AG04449 (cell line): Measurements from ENCODE around the gene DCP1B.

Experiments
- CTCF ChIA-PET: fragments of 350-600 bp; formaldehyde crosslinking; extraction: SDS; loops from one replicate; lab custom pipeline; 2021; ENCODE audit warnings: antibody characterized with exemption; lab: Yijun Ruan, JAX
- POLR2A ChIA-PET: fragments of 400-600, 350-600 bp; formaldehyde crosslinking; extraction: SDS; loops from one replicate; lab custom pipeline; 2020; ENCODE audit warnings: antibody characterized with exemption, inconsistent platforms; lab: Yijun Ruan, JAX
- DNase-seq: peaks from one replicate; pipeline ENCODE4 v3.0.0-alpha.2; 2010; ENCODE audit warnings: low read depth, low spot score
- H3K4me3 ChIP-seq: 2 replicates; pipeline ENCODE4 v1.5.1; 2011; ENCODE audit warnings: low read depth, mild to moderate bottlenecking, control low read depth, low read length
- TF ChIP-seq, protein P1 (sequence below): IDR thresholded peaks from one replicate; pipeline ENCODE4 v1.5.1; 2011; ENCODE audit warnings: mild to moderate bottlenecking, moderate library complexity, low read length, control low read depth, inconsistent platforms; ENCODE audit not compliant: insufficient read depth; ENCODE audit errors: missing control alignments

The DCP1B gene

DNA sequence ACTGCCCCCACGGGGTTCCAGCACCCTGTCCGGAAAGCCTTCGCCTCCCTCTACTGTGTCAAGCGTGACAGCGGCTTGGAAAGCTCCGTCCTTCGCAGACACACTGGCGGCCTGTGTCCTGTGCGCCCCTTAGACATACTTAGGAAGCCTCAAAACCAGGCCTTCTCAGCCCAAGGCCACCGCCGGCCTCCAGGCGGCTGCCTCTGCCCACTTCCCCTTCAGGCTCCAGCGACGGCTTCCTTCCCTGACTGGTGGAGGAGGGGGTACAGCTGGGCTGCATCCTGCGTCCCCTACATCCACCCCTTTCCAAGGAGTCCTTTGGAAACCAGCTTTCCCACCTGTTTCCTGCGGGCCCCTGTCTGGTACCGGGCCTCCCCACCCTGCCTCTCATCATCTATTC, 83.3 kb downstream of the DCP1B start:
- POLR2A ChIA-PET: no interaction called here

DNA sequence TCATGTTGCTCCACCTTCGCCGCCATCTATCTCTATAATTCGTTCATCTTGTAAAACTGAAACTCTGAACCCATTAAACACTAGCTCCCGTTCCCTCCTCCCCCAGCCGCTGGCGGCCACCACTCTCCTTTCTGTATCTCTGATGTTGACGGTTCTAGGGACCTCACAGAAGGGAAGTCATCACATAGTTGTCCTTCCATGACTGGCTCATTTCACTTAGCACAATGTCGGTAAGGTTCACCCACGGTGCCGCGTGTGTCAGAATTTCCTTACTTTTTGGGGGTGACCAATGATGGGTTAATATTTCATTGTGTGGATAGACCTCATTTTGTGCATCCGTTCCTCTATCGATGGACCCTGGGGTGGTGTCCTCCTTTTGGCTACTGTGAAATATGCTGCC, 83.8 kb downstream of the DCP1B start:
- TF ChIP-seq, protein P1, sequence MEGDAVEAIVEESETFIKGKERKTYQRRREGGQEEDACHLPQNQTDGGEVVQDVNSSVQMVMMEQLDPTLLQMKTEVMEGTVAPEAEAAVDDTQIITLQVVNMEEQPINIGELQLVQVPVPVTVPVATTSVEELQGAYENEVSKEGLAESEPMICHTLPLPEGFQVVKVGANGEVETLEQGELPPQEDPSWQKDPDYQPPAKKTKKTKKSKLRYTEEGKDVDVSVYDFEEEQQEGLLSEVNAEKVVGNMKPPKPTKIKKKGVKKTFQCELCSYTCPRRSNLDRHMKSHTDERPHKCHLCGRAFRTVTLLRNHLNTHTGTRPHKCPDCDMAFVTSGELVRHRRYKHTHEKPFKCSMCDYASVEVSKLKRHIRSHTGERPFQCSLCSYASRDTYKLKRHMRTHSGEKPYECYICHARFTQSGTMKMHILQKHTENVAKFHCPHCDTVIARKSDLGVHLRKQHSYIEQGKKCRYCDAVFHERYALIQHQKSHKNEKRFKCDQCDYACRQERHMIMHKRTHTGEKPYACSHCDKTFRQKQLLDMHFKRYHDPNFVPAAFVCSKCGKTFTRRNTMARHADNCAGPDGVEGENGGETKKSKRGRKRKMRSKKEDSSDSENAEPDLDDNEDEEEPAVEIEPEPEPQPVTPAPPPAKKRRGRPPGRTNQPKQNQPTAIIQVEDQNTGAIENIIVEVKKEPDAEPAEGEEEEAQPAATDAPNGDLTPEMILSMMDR: no peak
- CTCF ChIA-PET: interaction anchor here (2.4 kb wide), 1 partner anchor 19 kb away, joined by 18 read pairs; no protein-coding TSS in a partner anchor

More for the DNA sequence above, 83.3 kb downstream of the DCP1B start:
- CTCF ChIA-PET: interaction anchor here (2.4 kb wide), 1 partner anchor 19 kb away, joined by 18 read pairs; no protein-coding TSS in a partner anchor
- H3K4me3 ChIP-seq: no peak overlapping the region
- TF ChIP-seq, protein P1: no peak
- no peak for DNase-seq

DNA sequence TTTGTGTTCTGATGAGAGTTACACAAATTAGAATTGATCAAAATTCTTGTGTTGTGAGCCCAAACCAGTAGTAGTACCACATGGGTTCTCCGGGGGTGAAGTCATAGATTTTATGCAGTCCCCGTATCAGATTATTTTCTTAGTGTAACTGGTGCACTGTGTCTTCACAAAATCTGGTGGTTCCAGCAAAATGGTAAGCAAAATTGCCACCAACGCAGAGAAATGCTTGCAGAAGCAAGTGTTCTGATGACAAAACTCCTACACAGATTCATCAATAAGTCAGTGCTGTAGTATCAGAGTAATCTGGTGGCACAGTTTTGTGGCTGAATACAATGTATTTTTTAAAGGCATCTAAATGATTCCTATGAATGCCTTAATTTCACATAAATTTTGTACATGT, 84.5 kb downstream of the DCP1B start:
- no peak for DNase-seq
- TF ChIP-seq, protein P1: no peak
- CTCF ChIA-PET: interaction anchor here (2.4 kb wide), 1 partner anchor 20 kb away, joined by 18 read pairs; no protein-coding TSS in a partner anchor
- POLR2A ChIA-PET: no interaction called here
- H3K4me3 ChIP-seq: no peak overlapping the region

More for the DNA sequence above, 83.8 kb downstream of the DCP1B start:
- no peak for DNase-seq
- POLR2A ChIA-PET: no interaction called here
- no peak overlapping the region for H3K4me3 ChIP-seq

DNA sequence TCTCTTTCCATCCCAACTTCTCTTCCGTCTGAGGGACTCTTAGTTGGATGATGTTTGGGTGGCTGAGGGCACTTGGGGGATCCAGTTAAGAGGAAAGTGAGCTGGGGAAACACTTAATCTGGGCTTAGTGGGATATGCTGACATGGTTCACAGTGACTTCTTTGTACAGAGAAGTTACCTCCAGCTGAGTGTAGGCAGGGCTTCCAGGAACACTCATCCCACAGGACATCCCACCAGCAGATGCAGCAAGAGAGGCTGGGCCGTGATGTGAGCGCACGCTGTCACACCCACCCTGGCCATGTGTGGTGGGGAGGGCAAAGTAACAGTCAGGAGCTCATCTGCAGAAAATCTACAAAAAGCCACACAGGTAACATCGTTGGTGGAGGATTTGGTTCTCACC, 85.0 kb downstream of the DCP1B start:
- no peak for DNase-seq
- POLR2A ChIA-PET: no interaction called here
- TF ChIP-seq, protein P1: no peak
- H3K4me3 ChIP-seq: no peak overlapping the region
- CTCF ChIA-PET: interaction anchor here (2.4 kb wide), 1 partner anchor 21 kb away, joined by 18 read pairs; no protein-coding TSS in a partner anchor

DNA sequence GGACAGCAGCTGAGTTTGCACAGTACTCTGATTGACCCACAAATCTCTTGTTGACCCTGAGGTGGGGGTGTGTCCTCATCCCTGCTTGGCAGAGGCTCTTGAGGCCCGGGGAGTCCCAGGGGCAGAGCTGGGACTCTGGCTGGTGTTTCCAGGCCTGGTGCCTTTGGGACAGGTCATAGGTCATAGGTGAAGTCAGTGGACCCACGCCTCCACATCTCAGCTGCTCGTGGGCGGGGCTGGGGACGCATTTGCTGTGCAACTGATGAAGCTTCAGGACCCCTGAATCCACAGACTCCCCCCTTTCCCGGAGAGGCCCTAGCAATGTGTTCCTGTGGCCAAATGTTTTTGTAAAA, 85.4 kb downstream of the DCP1B start:
- no peak overlapping the region for H3K4me3 ChIP-seq
- no peak for DNase-seq

DNA sequence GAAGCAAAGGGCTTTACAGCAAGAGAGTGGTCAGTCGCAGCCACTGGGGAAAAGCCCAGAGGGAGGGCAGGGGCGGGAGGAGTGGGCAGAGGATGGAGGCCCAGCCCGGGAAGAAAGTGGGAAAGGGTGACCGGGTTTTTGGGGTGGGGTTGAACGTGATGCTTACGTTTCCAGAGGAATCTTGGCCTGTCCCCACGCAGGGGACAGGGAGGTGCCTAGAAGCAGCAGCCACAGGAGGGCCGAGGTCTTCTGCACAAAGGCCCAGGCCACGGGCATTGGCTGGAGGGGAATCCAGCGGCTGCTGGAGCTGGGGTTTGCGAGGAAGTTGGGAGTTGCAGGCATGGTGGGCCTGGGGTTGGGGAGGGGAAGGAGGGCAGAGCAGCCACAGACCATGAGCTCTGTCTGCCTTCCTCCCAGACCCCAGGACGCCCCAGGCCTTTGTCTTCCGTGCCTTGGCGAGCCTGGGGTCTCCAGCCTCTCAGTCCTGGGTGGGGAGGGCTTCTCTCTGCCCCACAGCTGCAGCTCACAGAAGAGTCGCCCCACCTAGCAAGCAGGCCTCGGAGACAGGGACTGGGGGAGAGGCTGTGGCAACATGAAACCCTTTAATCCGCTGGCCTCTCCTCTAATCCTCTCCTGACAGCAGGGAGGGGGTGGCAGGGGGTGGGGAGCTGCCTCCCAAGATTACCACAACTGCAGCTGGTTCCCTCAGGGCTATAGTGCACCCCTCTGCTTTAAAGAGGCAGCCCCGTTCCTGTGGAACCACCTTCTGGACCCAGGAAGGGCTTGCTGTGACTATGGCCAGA, 86.0 kb downstream of the DCP1B start, which contains the start of gene CACNA2D4:
Gene CACNA2D4, minus strand, starts transcription at position 572 of the 803 bp plus-strand sequence. Its CDS starts 179 bp downstream, at position 393.
- POLR2A ChIA-PET: no interaction called here
- TF ChIP-seq, protein P1: no peak
- DNase-seq: no peak
- CTCF ChIA-PET: interaction anchor here (1.5 kb wide), 1 partner anchor 22 kb away, joined by 9 read pairs; no protein-coding TSS in a partner anchor
- H3K4me3 ChIP-seq: no peak within 1 kb of the TSS

More for the DNA sequence above, 85.4 kb downstream of the DCP1B start:
- ChIA-PET CTCF (interaction anchor here (1.5 kb wide), 1 partner anchor 21 kb away, joined by 9 read pairs; no protein-coding TSS in a partner anchor), POLR2A (no interaction called here)
- TF ChIP-seq, protein P1: no peak
